ENCODE data around the gene ZNF678. TPM values are rescaled to one million over a fixed set of nuclear protein-coding genes. Genes with fewer than 3 reads are reported as not detected.

Gene ZNF678
- total and polyA plus RNA-seq, 2 experiments from 2014 or later: 2.3 to 11.5 TPM

DNA sequence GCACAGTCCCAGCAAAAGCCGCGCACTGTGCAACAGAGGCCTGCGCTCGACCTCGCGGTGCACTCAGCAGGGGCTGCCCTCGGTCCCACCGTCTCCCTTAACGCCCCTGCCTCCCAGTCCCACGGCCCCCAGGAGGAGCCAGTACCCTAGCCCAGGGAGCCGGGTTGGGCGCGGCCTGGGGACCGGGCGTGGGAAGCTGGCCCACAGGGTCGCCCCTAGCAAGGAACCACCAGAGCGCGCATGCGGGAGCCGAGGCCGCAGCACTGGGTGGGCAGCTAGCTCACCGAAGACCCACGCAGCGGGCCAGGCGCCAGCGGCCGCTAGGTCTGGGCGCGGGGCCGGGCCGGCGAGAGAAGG lies 21.6 kb upstream of the ZNF678 start:
- TF ChIP-seq CTCF (IDR thresholded peaks at IDR 0.05; ENCODE audit: poor library complexity) (no peak), EZH2phosphoT487 (IDR thresholded peaks at IDR 0.05; ENCODE audit: low read depth, severe bottlenecking, unreplicated experiment) (no peak), EZH2 (IDR thresholded peaks at IDR 0.05; ENCODE audit: borderline replicate concordance) (no peak)
- Histone ChIP-seq H3K27me3 (no peaks in the 10 kb centered on the region), H2AFZ (peak overlapping the region; percentile 100), H3K4me3 (peak overlapping the region; percentile 95), H3K79me2 (no peaks in the 10 kb centered on the region), H3K4me1 (ENCODE audit: insufficient read depth) (peaks cover 8% of the 10 kb centered on the region), H3K27ac (peak overlapping the region; percentile 71), H3K9me2 (replicated peaks; ENCODE audit: insufficient read depth) (no peaks in the 10 kb centered on the region), H4K20me1 (ENCODE audit: insufficient read depth, poor library complexity, severe bottlenecking) (no peaks in the 10 kb centered on the region), H3K36me3 (replicated peaks; ENCODE audit: insufficient read depth, low read depth) (no peaks in the 10 kb centered on the region), H3K9me3 (ENCODE audit: low read depth) (no peaks in the 10 kb centered on the region), H3K4me2 (peak overlapping the region; percentile 98)
- no peak for DNase-seq (ENCODE audit: low spot score)
- WGBS (ENCODE audit: low lambda C conversion rate, missing lambda C conversion rate): 35% methylated on average over 30 of the region's 32 CpGs

- Histone ChIP-seq H3K27ac (peak overlapping the region; percentile 71), H3K27me3 (no peaks in the 10 kb centered on the region), H3K36me3 (replicated peaks; ENCODE audit: insufficient read depth, low read depth) (no peaks in the 10 kb centered on the region), H3K4me1 (ENCODE audit: insufficient read depth) (peaks cover 8% of the 10 kb centered on the region), H2AFZ (peak overlapping the region; percentile 100), H3K79me2 (no peaks in the 10 kb centered on the region), H4K20me1 (ENCODE audit: insufficient read depth, poor library complexity, severe bottlenecking) (no peaks in the 10 kb centered on the region), H3K9me2 (replicated peaks; ENCODE audit: insufficient read depth) (no peaks in the 10 kb centered on the region), H3K9me3 (ENCODE audit: low read depth) (no peaks in the 10 kb centered on the region), H3K4me2 (peak overlapping the region; percentile 98), H3K4me3 (peak overlapping the region; percentile 95)
- TF ChIP-seq CTCF (IDR thresholded peaks at IDR 0.05; ENCODE audit: poor library complexity) (peak; percentile 89), EZH2phosphoT487 (IDR thresholded peaks at IDR 0.05; ENCODE audit: low read depth, severe bottlenecking, unreplicated experiment) (no peak), EZH2 (IDR thresholded peaks at IDR 0.05; ENCODE audit: borderline replicate concordance) (no peak)
- peak; percentile 91 for DNase-seq (ENCODE audit: low spot score)
- 10% methylated on average over 67 of the region's 84 CpGs for WGBS (ENCODE audit: low lambda C conversion rate, missing lambda C conversion rate)
Observed at GRCh38 chr1:227542153-227543120, 20.9 kb upstream of the ZNF678 start.

- H3K27ac ChIP-seq: no peak overlapping the region
- TF ChIP-seq EZH2phosphoT487 (IDR thresholded peaks at IDR 0.05; ENCODE audit: low read depth, severe bottlenecking, unreplicated experiment): no peak
- TF ChIP-seq EZH2 (IDR thresholded peaks at IDR 0.05; ENCODE audit: borderline replicate concordance): no peak
- no peak for TF ChIP-seq CTCF (IDR thresholded peaks at IDR 0.05; ENCODE audit: poor library complexity)
- WGBS (ENCODE audit: low lambda C conversion rate, missing lambda C conversion rate): 96% methylated on average over 13 of the region's 14 CpGs
- H3K4me3 ChIP-seq: no peak overlapping the region
- H3K4me1 ChIP-seq (ENCODE audit: insufficient read depth): peaks cover 8% of the 10 kb centered on the region
- no peaks in the 10 kb centered on the region for H4K20me1 ChIP-seq (ENCODE audit: insufficient read depth, poor library complexity, severe bottlenecking)
- no peaks in the 10 kb centered on the region for H3K79me2 ChIP-seq
- H3K36me3 ChIP-seq (replicated peaks; ENCODE audit: insufficient read depth, low read depth): no peaks in the 10 kb centered on the region
- peak overlapping the region; percentile 79 for H2AFZ ChIP-seq
- no peak for DNase-seq (ENCODE audit: low spot score)
- H3K9me2 ChIP-seq (replicated peaks; ENCODE audit: insufficient read depth): no peaks in the 10 kb centered on the region
- H3K9me3 ChIP-seq (ENCODE audit: low read depth): no peaks in the 10 kb centered on the region
- no peak overlapping the region for H3K4me2 ChIP-seq
- H3K27me3 ChIP-seq: no peaks in the 10 kb centered on the region
Observed at GRCh38 chr1:227543283-227544066, 19.9 kb upstream of the ZNF678 start.

Data from hepatocyte (in vitro differentiated cells).